OCI-LY7 (cell line): ENCODE data around the gene GATB. TPM values are rescaled to one million over a fixed set of nuclear protein-coding genes. Genes with fewer than 3 reads are reported as not detected.

ENCODE experiments used
- BruUV-seq: library from RNA; stranded (reverse); fragments of 400-500 nt; replicated peaks from 2 replicates; lab custom pipeline; 2021; lab: Mats Ljungman, UMichigan
- CTCF ChIA-PET: fragments of 300-600 bp; sonication (Branson Sonifier 250); formaldehyde crosslinking; loops from one replicate; lab custom pipeline; 2022; ENCODE audit warnings: antibody characterized with exemption; ENCODE audit not compliant: unreplicated experiment; lab: Charles Lee
- POLR2A ChIA-PET: fragments of 300-600 bp; sonication (Branson Sonifier 250); formaldehyde crosslinking; loops from one replicate; lab custom pipeline; 2022; ENCODE audit warnings: antibody characterized with exemption; lab: Charles Lee
- DNase-seq: peaks from one replicate; pipeline ENCODE4 v3.0.0-alpha.2; 2015; ENCODE audit warnings: low spot score
- H2AFZ ChIP-seq: fragments of 200-600 bp; sonication (generic), shearing (Covaris generic); 2 replicates; pipeline ENCODE4 v1.6.1; 2014; ENCODE audit warnings: mild to moderate bottlenecking, antibody characterized with exemption, low read length, moderate library complexity
- H3K27ac ChIP-seq: fragments of 200-600 bp; sonication (generic); 2 replicates; pipeline ENCODE4 v1.5.1; 2014; ENCODE audit warnings: mixed run types, low read depth, mild to moderate bottlenecking, moderate library complexity, low read length, inconsistent platforms; ENCODE audit not compliant: poor library complexity, severe bottlenecking
- H3K36me3 ChIP-seq: fragments of 200-600 bp; sonication (generic); 2 replicates; pipeline ENCODE4 v1.6.1; 2014; ENCODE audit warnings: mild to moderate bottlenecking, antibody characterized with exemption, low read length, moderate library complexity, mixed read lengths; ENCODE audit not compliant: insufficient read depth
- H3K4me1 ChIP-seq: fragments of 200-600 bp; sonication (generic); 2 replicates; pipeline ENCODE4 v1.5.1; 2014; ENCODE audit warnings: mild to moderate bottlenecking, low read length; ENCODE audit not compliant: insufficient read depth, poor library complexity, severe bottlenecking
- H3K4me2 ChIP-seq: fragments of 200-600 bp; sonication (generic); 2 replicates; pipeline ENCODE4 v1.6.1; 2014; ENCODE audit warnings: mild to moderate bottlenecking, low read length
- H3K4me3 ChIP-seq: fragments of 200-600 bp; sonication (generic); 2 replicates; pipeline ENCODE4 v1.5.1; 2014; ENCODE audit warnings: mild to moderate bottlenecking, low read depth, low read length; ENCODE audit not compliant: poor library complexity, severe bottlenecking
- H3K79me2 ChIP-seq: fragments of 200-600 bp; sonication (generic); 2 replicates; pipeline ENCODE4 v1.6.1; 2016; ENCODE audit warnings: low read depth, mild to moderate bottlenecking, low read length, moderate library complexity, mixed read lengths; ENCODE audit not compliant: insufficient read depth
- H3K9me2 ChIP-seq: fragments of 200-600 bp; sonication (generic); 2 replicates; pipeline ENCODE4 v1.6.1; 2016; ENCODE audit warnings: mild to moderate bottlenecking, low read length, mixed read lengths; ENCODE audit not compliant: insufficient read depth
- H3K9me3 ChIP-seq: fragments of 200-600 bp; sonication (generic); 2 replicates; pipeline ENCODE4 v1.6.1; 2014; ENCODE audit warnings: mild to moderate bottlenecking, mixed run types, low read length, mixed read lengths
- H4K20me1 ChIP-seq: fragments of 200-600 bp; sonication (generic); 2 replicates; pipeline ENCODE4 v1.6.1; 2014; ENCODE audit warnings: mild to moderate bottlenecking, antibody characterized with exemption, low read length, moderate library complexity, mixed read lengths; ENCODE audit not compliant: insufficient read depth
- EZH2phosphoT487 ChIP-seq: fragments of 200-600 bp; sonication (generic); IDR thresholded peaks from 2 replicates; pipeline ENCODE4 v1.6.1; 2018; ENCODE audit warnings: low read depth, borderline replicate concordance, mild to moderate bottlenecking, mixed run types, antibody characterized with exemption, low read length, moderate library complexity, mixed read lengths
- intact Hi-C: fragments of 100-400 bp; cut with micrococcal nuclease; formaldehyde crosslinking; loops from one replicate; pipeline ENCODE4 v1.10.0; 2022; ENCODE audit not compliant: unreplicated experiment
- total RNA-seq, 2 experiments: library from RNA; depleted of rRNA in 1 of 2; stranded (reverse); fragments of >200 nt in 1 of 2; shearing (Covaris generic) in 1 of 2; gene quantifications; 2 replicates each; pipeline ENCODE4 v1.2.3, GENCODE V29; 2014 to 2022
- TF ChIP-seq, protein P1 (sequence below): fragments of 200-600 bp; sonication (generic); conservative IDR thresholded peaks from 2 replicates; pipeline ENCODE4 v1.5.1; 2014; ENCODE audit warnings: mild to moderate bottlenecking, antibody characterized with exemption, low read length, moderate library complexity, mixed read lengths

The GATB gene
- total RNA-seq, 2 experiments from 2014 or later, result 24.6 to 26.5 TPM

GRCh38 chr4:151728679-151729078, 32.1 kb downstream of the GATB start:
- Histone ChIP-seq H3K79me2 (no peaks in the 10 kb centered on the region), H3K4me1 (no peaks in the 10 kb centered on the region), H3K27ac (no peak overlapping the region), H3K4me2 (no peak overlapping the region), H3K9me3 (no peaks in the 10 kb centered on the region), H4K20me1 (no peaks in the 10 kb centered on the region), H3K36me3 (peaks cover 8% of the 10 kb centered on the region; the same call in 1 of the 2 replicates), H3K4me3 (no peak overlapping the region), H3K9me2 (no peaks in the 10 kb centered on the region), H2AFZ (no peak overlapping the region)
- no peak for TF ChIP-seq EZH2phosphoT487
- TF ChIP-seq, protein P1, sequence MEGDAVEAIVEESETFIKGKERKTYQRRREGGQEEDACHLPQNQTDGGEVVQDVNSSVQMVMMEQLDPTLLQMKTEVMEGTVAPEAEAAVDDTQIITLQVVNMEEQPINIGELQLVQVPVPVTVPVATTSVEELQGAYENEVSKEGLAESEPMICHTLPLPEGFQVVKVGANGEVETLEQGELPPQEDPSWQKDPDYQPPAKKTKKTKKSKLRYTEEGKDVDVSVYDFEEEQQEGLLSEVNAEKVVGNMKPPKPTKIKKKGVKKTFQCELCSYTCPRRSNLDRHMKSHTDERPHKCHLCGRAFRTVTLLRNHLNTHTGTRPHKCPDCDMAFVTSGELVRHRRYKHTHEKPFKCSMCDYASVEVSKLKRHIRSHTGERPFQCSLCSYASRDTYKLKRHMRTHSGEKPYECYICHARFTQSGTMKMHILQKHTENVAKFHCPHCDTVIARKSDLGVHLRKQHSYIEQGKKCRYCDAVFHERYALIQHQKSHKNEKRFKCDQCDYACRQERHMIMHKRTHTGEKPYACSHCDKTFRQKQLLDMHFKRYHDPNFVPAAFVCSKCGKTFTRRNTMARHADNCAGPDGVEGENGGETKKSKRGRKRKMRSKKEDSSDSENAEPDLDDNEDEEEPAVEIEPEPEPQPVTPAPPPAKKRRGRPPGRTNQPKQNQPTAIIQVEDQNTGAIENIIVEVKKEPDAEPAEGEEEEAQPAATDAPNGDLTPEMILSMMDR, result no peak
- ChIA-PET POLR2A (interaction anchor here (1.4 to 1.8 kb wide), 4 partner anchors 12 to 17 kb away, joined by 3 to 5 read pairs (median 4); no protein-coding TSS in a partner anchor), CTCF (no interaction called here)
- no TSS peak for BruUV-seq
- DNase-seq, result no peak
- intact Hi-C loops, result no loop called here

GRCh38 chr4:151728006-151728405, 32.8 kb downstream of the GATB start:
- H3K4me2 ChIP-seq, result no peak overlapping the region
- H3K79me2 ChIP-seq, result no peaks in the 10 kb centered on the region
- H2AFZ ChIP-seq, result no peak overlapping the region
- H3K4me1 ChIP-seq, result no peaks in the 10 kb centered on the region
- no peak overlapping the region for H3K27ac ChIP-seq
- no peak for TF ChIP-seq EZH2phosphoT487
- TF ChIP-seq, protein P1, result no peak
- no peak overlapping the region for H3K4me3 ChIP-seq
- H3K9me3 ChIP-seq, result no peaks in the 10 kb centered on the region
- BruUV-seq, result no TSS peak
- peaks cover 8% of the 10 kb centered on the region; the same call in 1 of the 2 replicates for H3K36me3 ChIP-seq
- intact Hi-C loops, result no loop called here
- CTCF ChIA-PET, result no interaction called here
- H4K20me1 ChIP-seq, result no peaks in the 10 kb centered on the region
- H3K9me2 ChIP-seq, result no peaks in the 10 kb centered on the region
- POLR2A ChIA-PET, result interaction anchor here (0.9 to 1.8 kb wide), 6 partner anchors 8 to 30 kb away, joined by 3 to 5 read pairs (median 4); no protein-coding TSS in a partner anchor
- DNase-seq, result no peak

DNA sequence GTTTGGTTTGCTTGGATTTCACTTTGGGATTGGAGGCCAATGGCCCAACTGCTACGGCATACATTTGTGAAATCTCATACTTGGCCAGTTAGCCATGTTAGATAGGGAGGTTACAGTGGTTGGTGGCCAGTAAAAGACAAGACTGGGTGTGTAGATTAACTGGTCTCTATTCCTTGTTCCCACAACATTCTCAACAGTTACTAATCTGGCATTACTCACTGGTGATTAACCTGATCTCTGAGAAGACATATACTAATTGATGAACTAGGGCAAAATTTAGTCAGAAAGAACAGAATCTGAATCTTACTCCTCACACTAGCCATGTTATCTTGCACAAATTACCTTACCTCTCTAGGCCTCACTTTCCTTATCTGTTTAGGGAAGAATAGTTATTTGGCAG, 33.4 kb downstream of the GATB start:
- Histone ChIP-seq H3K4me2 (no peak overlapping the region), H3K27ac (no peak overlapping the region), H3K79me2 (no peaks in the 10 kb centered on the region), H3K9me2 (no peaks in the 10 kb centered on the region), H2AFZ (no peak overlapping the region), H4K20me1 (no peaks in the 10 kb centered on the region), H3K4me3 (no peak overlapping the region), H3K4me1 (no peaks in the 10 kb centered on the region), H3K9me3 (no peaks in the 10 kb centered on the region), H3K36me3 (peaks cover 8% of the 10 kb centered on the region; the same call in 1 of the 2 replicates)
- TF ChIP-seq EZH2phosphoT487, result no peak
- TF ChIP-seq, protein P1, result no peak
- no peak for DNase-seq
- no TSS peak for BruUV-seq
- intact Hi-C loops, result no loop called here
- CTCF ChIA-PET, result no interaction called here
- POLR2A ChIA-PET, result interaction anchor here (0.9 to 1.8 kb wide), 6 partner anchors 9 to 30 kb away, joined by 3 to 5 read pairs (median 4); no protein-coding TSS in a partner anchor
